ENCODE measurements around the gene TPSG1.
"Not testable (repeated sequence)": the region's sequence is repeated elsewhere in the genome, so short reads cannot be mapped to it uniquely, and the experiment has no call there.

Gene TPSG1

DNA sequence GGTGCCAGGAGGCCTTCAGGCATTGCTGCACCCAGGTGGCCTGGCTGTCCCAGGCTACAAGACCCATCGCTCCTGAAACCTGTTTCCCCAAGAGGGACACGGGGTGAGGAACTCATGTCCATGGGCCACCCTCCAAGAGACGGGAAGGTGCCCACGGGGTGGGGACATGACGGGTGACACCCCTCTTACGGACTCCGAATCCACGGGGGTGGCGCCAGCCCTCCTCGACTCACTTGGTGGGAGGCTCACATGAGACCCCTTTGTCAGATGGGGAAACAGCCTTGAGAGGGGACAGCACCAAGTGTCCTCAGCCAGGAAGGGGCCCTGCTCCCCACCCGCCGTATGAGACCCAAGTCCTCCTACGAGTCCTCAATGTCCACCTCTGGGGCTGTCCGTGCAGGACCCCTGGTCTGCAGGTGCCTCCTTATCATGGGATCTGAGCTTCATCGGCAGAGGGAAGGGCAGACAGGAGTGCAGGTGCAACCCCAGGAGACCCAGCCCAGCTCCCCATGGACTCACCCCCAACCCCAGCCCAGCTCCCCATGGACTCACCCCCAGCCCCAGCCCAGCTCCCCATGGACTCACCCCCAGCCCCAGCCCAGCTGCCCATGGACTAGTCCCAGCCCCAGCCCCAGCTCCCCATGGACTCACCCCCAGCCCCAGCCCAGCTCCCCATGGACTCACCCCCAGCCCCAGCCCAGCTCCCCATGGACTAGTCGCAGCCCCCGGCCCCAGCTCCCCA lies 5.6 kb upstream of the TPSG1 start:
- not testable (repeated sequence) for DNase-seq (ENCODE audit: low spot score)

GRCh38 chr16:1230084-1230470 lies 5.0 kb upstream of the TPSG1 start, which contains the start of gene TPSB2:
TSS of gene TPSB2 (minus strand) at chr16:1230184. CDS start at chr16:1229951, 233 bp downstream.
- DNase-seq (ENCODE audit: low spot score): not testable (repeated sequence)

DNA sequence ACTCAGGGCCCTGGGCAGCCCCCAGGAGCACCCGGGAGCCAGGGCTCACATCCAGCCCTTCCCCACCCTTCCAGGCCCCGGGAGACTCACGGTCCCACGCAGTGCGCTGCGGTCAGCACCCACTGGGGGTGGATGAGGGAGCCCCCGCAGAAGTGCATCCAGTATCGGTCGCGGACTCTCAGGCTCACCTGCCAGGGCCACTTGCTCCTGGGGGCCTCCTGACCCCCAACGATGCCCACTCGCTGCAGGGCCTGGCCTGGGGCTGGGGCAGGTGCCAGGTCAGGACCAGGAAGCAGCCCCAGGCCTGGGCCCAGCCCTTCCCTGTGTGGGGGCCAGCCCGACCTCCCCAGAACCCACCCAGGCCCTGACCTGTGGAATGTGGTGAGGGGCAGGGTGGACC lies 4.4 kb upstream of the TPSG1 start:
- not testable (repeated sequence) for DNase-seq (ENCODE audit: low spot score)

GRCh38 chr16:1228227-1228626 lies 3.2 kb upstream of the TPSG1 start:
- not testable (repeated sequence) for DNase-seq (ENCODE audit: low spot score)

DNA sequence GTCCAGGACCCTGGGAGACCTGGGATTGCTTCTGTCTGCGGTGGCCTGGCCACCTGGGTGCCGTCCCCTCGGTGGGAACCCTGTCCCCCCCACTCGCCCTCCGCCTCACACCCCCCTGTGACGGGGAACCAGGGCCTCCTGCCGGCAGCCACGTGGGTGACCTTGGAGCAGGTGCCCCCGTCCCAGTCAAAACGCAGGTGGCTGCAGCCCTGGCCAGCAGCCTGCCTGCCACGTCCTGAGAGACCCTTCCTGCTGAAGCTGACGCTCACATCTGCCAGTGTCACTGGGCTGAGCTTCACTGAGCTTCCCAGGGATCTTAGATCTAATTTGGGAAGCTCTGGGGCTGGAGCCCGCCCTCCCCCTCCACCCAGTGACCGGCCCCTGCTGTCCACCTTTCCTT lies 1.6 kb upstream of the TPSG1 start:
- DNase-seq (ENCODE audit: low spot score): not testable (repeated sequence)

GRCh38 chr16:1225728-1226311 lies 752 bp upstream of the TPSG1 start:
- DNase-seq (ENCODE audit: low spot score): not testable (repeated sequence)

DNA sequence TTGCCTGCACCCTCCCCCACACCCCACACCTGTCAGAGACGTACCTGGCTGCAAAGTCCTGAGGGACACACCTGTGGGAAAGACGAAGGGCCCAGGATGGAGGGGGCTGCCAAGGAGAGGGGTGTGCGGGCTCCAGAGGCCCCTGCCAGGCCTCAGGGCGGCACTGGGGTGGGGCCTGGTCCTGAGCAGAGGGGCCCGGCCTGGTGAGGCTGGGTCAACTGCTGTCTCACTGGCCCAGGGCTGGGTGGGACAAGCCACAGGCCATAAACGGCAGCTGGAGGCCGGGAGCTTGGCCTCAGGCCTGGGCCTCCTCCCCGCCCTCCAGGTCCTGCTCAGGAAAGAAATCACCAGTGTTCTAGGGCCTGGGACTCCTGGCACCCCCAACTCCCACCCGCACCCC lies 510 bp downstream of the TPSG1 start:
- no peak for DNase-seq (ENCODE audit: low spot score)

GRCh38 chr16:1223355-1224214 lies 1.5 kb downstream of the TPSG1 start:
- no peak for DNase-seq (ENCODE audit: low spot score)

DNA sequence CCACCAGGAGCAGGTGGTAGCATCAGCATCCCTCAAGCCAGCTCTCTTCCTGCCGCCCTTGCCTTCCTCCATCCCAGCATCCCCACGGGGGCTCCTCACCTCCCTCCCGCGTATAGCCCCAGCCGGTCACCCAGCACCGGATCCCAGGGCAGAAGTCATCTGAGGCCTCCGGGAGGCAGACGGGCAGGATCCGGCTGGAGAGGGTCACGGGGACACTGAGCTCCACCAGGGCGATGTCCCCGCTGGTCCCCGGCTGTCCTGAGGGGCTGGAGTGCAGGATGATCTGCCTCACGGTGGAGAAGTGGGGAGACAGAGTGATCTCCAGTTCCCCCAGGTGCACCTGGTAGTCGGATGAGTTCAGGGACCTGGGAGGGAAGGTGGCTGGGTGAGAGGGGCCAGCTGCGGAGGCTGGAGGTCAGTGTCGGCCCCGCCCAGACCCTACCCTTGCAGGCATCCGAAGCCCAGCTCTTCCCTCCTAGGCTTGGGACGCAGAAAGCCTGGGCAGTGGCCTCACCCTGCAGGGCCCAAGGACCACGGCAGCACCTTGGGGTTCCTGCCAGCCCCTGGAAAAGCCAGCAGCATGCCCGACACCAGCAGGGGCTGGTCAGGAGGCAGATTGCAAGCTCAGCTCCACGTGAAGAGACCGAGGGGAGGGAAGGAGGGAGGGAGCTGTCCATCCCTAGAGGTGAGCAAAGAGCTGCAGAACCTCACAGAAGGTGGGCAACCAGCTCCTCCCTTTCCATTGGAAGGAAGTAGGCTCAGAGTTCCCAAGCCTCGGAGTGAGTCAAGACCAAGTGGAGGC lies 2.3 kb downstream of the TPSG1 start:
- no peak for DNase-seq (ENCODE audit: low spot score)

GRCh38 chr16:1221628-1222552 lies 3.2 kb downstream of the TPSG1 start:
- DNase-seq (ENCODE audit: low spot score): no peak

DNA sequence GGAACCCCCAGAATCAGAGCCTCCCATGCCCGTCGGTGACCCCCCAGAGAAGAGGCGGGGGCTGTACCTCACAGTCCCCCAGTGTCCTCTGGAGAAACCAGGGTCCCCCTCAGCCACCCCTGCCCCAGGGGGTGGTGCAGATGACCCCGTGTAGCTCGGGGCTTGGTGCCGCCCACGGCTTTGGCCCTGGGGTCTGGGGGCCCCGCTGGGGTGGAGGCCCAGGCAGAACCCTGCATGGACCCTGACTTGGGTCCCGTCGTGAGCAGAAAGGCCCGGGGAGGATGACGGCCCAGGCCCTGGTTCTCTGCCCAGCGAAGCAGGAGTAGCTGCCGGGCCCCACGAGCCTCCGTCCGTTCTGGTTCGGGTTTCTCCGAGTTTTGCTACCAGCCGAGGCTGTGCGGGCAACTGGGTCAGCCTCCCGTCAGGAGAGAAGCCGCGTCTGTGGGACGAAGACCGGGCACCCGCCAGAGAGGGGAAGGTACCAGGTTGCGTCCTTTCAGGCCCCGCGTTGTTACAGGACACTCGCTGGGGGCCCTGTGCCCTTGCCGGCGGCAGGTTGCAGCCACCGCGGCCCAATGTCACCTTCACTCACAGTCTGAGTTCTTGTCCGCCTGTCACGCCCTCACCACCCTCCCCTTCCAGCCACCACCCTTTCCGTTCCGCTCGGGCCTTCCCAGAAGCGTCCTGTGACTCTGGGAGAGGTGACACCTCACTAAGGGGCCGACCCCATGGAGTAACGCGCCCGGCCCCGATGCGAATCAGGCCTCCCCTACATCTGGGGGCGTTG lies 4.0 kb downstream of the TPSG1 start:
- no peak for DNase-seq (ENCODE audit: low spot score)

DNA sequence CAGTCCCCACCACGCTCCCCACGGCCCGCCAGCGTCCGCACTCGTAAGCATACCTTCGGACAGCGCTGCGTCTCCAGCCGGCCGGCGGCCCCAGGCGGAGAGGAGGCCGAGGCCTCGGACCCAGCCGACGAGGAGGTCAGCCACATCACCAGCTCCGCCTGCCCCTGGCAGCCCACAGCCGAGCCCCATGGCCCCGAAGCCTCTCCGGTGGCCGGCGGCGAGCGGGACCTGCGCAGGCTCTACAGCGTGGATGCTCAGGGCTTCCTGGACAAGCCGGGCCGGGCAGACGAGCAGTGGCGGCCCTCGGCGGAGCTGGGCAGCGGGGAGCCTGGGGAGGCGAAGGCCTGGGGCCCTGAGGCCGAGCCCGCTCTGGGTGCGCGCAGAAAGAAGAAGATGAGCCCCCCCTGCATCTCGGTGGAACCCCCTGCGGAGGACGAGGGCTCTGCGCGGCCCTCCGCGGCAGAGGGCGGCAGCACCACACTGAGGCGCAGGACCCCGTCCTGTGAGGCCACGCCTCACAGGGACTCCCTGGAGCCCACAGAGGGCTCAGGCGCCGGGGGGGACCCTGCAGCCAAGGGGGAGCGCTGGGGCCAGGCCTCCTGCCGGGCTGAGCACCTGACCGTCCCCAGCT lies 4.9 kb downstream of the TPSG1 start:
- DNase-seq (ENCODE audit: low spot score): no peak

DNA sequence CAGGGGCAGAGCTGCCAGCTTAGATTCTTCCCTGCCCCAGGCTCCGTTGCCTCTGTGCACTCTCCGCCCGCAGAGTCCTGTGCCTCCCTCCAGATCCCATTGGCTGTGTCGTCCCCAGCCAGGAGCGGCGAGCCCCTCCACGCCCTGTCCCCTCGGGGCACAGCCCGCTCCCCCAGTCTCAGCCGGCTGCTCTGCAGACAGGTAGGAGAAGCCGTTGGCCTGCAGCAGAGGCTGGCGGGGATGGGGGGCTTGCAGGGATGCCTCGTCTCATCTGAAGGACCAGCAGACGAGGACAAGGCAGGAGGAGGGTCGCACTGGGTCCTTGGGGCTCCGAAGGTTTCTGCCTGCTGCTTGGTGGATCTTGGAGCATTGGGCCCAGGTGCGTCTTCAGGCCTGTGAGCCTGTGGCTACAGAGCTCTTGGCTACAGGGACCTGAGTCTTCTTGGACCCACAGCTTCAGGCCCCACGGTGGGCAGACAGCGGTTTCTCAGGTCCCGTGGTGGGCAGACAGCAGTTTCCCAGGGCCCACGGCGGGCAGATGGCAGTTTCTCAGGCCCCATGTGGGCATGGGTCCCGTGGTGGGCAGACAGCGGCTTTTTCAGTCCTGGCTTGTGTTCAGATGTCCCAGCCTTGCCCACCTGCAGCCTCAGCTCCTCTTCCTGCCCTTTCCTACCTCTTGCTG lies 6.0 kb downstream of the TPSG1 start:
- no peak for DNase-seq (ENCODE audit: low spot score)

DNA sequence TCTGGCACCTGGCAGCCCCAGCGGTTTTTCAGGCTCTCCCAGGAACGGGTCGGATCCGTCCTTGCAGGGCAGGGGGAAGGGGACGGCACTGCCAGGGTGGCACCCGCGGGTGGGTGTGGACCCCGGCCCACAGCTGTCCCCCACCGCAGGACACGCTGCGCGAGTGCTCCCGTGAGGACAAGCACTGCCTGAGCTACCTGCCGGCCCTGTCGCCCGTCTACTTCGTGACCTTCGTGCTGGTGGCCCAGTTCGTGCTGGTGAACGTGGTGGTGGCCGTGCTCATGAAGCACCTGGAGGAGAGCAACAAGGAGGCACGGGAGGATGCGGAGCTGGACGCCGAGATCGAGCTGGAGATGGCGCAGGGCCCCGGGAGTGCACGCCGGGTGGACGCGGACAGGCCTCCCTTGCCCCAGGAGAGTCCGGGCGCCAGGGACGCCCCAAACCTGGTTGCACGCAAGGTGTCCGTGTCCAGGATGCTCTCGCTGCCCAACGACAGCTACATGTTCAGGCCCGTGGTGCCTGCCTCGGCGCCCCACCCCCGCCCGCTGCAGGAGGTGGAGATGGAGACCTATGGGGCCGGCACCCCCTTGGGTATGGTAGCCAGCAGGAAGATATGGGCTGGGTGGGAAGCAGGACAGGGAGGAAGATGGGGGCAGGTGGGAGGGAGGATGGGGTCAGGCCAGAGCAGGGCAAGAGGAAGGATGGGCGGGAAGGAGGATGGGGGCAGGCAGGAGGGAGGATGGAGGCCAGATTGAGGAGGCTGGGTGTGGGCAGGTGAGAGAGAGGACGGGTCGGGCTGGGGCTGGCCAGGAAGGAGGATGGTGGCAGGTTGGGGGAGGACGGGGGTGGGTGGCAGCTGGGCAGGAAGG lies 6.8 kb downstream of the TPSG1 start:
- DNase-seq (ENCODE audit: low spot score): no peak

GRCh38 chr16:1217526-1217925 lies 7.5 kb downstream of the TPSG1 start:
- DNase-seq (ENCODE audit: low spot score): no peak

DNA sequence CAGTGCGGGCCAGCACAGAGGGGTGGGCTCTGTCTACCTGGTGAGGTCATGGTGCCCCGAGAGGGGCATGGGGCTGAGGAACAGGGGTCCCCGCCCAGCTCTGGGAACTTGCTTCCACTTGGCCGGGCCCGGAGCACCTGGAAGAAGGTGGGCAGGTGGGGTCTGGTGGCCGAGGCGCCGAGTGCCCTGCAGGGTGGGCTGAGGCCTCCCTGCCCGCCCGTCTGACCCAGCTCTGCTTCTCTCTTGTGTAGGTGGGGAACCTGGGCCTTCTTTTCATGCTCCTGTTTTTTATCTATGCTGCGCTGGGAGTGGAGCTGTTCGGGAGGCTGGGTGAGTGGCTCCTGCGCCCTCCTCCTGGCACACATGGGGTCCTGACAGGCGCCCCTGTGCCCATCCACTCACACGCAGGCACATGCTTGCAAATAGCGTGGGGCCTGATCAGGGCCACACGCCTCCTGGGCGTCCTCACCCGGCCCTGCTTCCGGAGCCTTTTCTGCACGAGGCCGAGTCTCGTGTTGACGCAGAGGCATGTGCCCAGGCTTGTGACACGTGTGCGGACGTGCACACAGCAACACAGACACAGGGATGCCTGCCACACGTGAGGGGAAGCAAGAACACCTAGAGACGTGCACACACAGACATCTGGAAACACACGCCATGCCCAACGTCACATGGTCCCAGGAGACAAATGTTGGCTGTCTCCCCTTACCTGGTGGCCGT lies 8.2 kb downstream of the TPSG1 start:
- DNase-seq (ENCODE audit: low spot score): no peak

GRCh38 chr16:1216296-1216619 lies 8.8 kb downstream of the TPSG1 start:
- no peak for DNase-seq (ENCODE audit: low spot score)
